ENCODE results near the gene COX5B. TPM values are rescaled to one million over a fixed set of nuclear protein-coding genes. Genes with fewer than 3 reads are reported as not detected.

The COX5B gene
- total RNA-seq, 1 experiment from 2014 or later = 310 TPM

DNA sequence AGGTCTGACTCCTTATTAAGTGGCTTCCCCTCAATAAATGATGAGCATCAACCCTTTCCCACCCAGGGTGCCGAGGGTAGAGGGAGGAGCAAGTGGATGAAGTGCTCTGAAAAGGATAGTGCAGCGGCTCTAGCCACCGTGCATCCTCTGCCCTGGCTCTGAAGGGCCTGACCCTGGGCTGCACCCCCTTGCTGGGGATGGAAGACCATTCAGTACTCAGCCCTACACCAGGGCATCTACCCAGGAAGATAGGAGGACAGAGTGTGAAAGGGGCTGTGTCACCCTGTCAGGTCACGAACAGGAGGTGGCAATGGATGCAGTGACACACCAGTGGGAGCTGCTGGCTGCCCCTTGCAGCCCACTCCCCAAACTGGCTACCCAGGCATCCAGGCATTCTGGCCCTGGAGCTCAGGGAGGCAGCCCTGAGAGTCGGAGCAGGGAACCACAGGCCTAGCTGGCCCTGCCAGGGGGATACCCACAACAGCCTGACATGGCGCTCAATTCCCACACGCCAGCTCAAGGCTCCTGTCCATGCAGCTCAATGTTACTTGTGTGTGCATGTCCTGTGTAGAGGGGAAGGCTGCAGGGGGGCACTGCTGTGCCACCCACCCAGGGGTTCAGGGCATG is 10.4 kb downstream of the COX5B start:
- peak in 1 of 2 experiments; percentile 22 for DNase-seq
- no peaks in the 10 kb centered on the region for H3K9me2 ChIP-seq (ENCODE audit: insufficient read depth)
- intact Hi-C loops (cut with micrococcal nuclease; ENCODE audit: unreplicated experiment) = no loop called here
- H3K27me3 ChIP-seq (ENCODE audit: insufficient read depth, low read depth) = no peaks in the 10 kb centered on the region
- peaks cover 5% of the 10 kb centered on the region; the same call in 1 of the 2 replicates for H3K36me3 ChIP-seq (ENCODE audit: low read depth)
- H2AFZ ChIP-seq = no peak overlapping the region
- H3F3A ChIP-seq (ENCODE audit: insufficient read depth, low read depth) = peaks cover 14% of the 10 kb centered on the region; the same call in 1 of the 2 replicates
- H3K9me3 ChIP-seq (ENCODE audit: insufficient read depth, low read depth) = no peaks in the 10 kb centered on the region
- H3K4me1 ChIP-seq (replicated peaks; ENCODE audit: insufficient read depth) = no peaks in the 10 kb centered on the region
- H3K4me2 ChIP-seq = no peak overlapping the region
- ChIA-PET POLR2A (ENCODE audit: unreplicated experiment) (no interaction called here), CTCF (no interaction called here)
- peaks cover 8% of the 10 kb centered on the region for H4K20me1 ChIP-seq (ENCODE audit: insufficient read depth)
- no peak for TF ChIP-seq EZH2 (IDR thresholded peaks at IDR 0.05; ENCODE audit: low read depth)
- TF ChIP-seq, protein P1, sequence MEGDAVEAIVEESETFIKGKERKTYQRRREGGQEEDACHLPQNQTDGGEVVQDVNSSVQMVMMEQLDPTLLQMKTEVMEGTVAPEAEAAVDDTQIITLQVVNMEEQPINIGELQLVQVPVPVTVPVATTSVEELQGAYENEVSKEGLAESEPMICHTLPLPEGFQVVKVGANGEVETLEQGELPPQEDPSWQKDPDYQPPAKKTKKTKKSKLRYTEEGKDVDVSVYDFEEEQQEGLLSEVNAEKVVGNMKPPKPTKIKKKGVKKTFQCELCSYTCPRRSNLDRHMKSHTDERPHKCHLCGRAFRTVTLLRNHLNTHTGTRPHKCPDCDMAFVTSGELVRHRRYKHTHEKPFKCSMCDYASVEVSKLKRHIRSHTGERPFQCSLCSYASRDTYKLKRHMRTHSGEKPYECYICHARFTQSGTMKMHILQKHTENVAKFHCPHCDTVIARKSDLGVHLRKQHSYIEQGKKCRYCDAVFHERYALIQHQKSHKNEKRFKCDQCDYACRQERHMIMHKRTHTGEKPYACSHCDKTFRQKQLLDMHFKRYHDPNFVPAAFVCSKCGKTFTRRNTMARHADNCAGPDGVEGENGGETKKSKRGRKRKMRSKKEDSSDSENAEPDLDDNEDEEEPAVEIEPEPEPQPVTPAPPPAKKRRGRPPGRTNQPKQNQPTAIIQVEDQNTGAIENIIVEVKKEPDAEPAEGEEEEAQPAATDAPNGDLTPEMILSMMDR (conservative IDR thresholded peaks at IDR 0.05) = no peak
- no TSS peak for BruUV-seq (replicated peaks)
- no peak overlapping the region for H3K4me3 ChIP-seq
- H3K79me2 ChIP-seq (ENCODE audit: low read depth) = peaks cover 14% of the 10 kb centered on the region
- no peak overlapping the region for H3K27ac ChIP-seq

DNA sequence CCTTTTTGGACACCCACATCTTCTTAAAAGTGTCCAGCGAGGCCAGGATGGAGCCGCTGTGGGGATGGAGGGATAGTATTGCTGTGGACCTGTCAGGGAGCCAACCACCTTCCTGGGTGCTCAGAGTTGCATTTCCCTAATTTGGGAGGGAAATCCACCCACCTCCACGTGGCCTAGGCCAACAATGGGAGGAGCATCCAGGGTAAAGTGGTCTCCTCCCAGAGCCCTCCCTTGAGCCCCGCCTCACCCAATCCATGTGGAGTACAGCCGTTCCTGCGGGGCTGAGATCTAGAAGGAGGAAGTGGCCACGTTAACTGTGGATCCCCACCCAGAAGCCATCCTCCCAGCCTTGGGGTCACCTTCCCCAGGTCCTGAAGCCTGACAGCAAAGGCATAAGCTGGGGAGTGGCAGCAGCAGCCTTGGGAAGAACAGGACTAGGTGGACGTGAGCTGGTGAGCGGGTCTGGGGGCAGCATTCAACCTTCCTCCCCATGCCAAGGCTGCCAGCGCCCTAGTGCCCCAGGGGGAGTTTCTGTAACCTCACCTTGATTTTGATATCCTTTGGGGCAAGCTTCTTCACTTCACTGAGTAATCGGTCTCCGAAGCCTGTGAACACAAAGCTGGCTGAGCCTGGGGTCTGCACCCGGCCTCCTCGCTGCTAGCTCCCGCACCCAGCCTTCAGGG is 11.2 kb downstream of the COX5B start:
- Histone ChIP-seq H3K4me3 (no peak overlapping the region), H4K20me1 (ENCODE audit: insufficient read depth) (peaks cover 15% of the 10 kb centered on the region), H3K4me2 (no peak overlapping the region), H3F3A (ENCODE audit: insufficient read depth, low read depth) (peaks cover 15% of the 10 kb centered on the region), H3K9me3 (ENCODE audit: insufficient read depth, low read depth) (no peaks in the 10 kb centered on the region), H3K27ac (no peak overlapping the region), H3K36me3 (ENCODE audit: low read depth) (peaks cover 5% of the 10 kb centered on the region; the same call in 1 of the 2 replicates), H3K4me1 (replicated peaks; ENCODE audit: insufficient read depth) (peaks cover 6% of the 10 kb centered on the region), H3K79me2 (ENCODE audit: low read depth) (peaks cover 22% of the 10 kb centered on the region), H3K9me2 (ENCODE audit: insufficient read depth) (no peaks in the 10 kb centered on the region), H2AFZ (no peak overlapping the region), H3K27me3 (ENCODE audit: insufficient read depth, low read depth) (no peaks in the 10 kb centered on the region)
- intact Hi-C loops (cut with micrococcal nuclease; ENCODE audit: unreplicated experiment) = no loop called here
- BruUV-seq (replicated peaks) = no TSS peak
- TF ChIP-seq, protein P1 (conservative IDR thresholded peaks at IDR 0.05) = no peak
- TF ChIP-seq EZH2 (IDR thresholded peaks at IDR 0.05; ENCODE audit: low read depth) = no peak
- peak in 1 of 2 experiments; percentile 16 for DNase-seq
- ChIA-PET POLR2A (ENCODE audit: unreplicated experiment) (no interaction called here), CTCF (no interaction called here)

DNA sequence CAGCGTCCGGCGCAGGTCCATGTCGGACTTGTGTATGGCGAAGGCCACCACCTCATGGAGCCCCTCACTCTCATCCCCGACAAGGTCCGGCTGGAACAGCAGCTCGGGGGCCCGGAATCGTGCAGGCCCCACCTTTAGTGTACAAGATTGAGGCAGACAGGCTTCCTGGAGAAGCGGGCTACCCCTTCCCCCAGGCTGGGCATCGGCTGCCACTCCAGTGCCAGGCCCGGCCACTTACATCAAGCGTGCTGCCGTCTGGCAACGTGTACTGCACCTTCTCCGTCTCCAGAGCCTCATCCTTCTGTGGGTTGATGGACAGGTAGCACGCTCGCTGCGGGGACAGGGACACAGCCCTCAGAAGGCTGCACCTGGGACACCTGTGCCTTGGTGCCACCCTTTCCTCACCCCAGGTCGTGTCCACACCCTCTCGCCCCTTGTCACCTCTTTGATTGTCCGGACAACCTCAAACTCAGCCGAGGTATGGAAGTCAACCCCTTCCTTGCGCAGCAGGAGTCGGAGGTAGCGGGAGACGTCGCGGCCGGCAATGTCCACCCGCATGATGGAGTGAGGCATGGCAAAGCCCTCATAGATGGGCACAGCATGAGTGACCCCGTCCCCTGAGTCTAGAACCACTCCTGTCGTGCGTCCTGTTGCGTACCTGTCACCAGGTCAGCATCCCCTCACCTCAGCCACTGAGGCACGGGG is 12.3 kb downstream of the COX5B start:
- peaks cover 5% of the 10 kb centered on the region; the same call in 1 of the 2 replicates for H3K36me3 ChIP-seq (ENCODE audit: low read depth)
- intact Hi-C loops (cut with micrococcal nuclease; ENCODE audit: unreplicated experiment) = no loop called here
- CTCF ChIA-PET = no interaction called here
- no peak overlapping the region for H2AFZ ChIP-seq
- no TSS peak for BruUV-seq (replicated peaks)
- H3K79me2 ChIP-seq (ENCODE audit: low read depth) = peaks cover 29% of the 10 kb centered on the region
- POLR2A ChIA-PET (ENCODE audit: unreplicated experiment) = no interaction called here
- no peak overlapping the region for H3K27ac ChIP-seq
- no peak overlapping the region for H3K4me2 ChIP-seq
- H3K4me3 ChIP-seq = no peak overlapping the region
- no peaks in the 10 kb centered on the region for H3K9me3 ChIP-seq (ENCODE audit: insufficient read depth, low read depth)
- TF ChIP-seq EZH2 (IDR thresholded peaks at IDR 0.05; ENCODE audit: low read depth) = no peak
- TF ChIP-seq, protein P1 (conservative IDR thresholded peaks at IDR 0.05) = no peak
- H3F3A ChIP-seq (ENCODE audit: insufficient read depth, low read depth) = peaks cover 18% of the 10 kb centered on the region
- peaks cover 19% of the 10 kb centered on the region for H4K20me1 ChIP-seq (ENCODE audit: insufficient read depth)
- no peaks in the 10 kb centered on the region for H3K27me3 ChIP-seq (ENCODE audit: insufficient read depth, low read depth)
- H3K4me1 ChIP-seq (replicated peaks; ENCODE audit: insufficient read depth) = peaks cover 12% of the 10 kb centered on the region
- DNase-seq = peak in 1 of 2 experiments; percentile 19
- H3K9me2 ChIP-seq (ENCODE audit: insufficient read depth) = no peaks in the 10 kb centered on the region
